ENCODE measurements around the gene ZNF710. TPM values are rescaled to one million over a fixed set of nuclear protein-coding genes. Genes with fewer than 3 reads are reported as not detected.

ZNF710 gene
- total RNA-seq, 2 experiments from 2014 or later, result 22.7 to 24.9 TPM

DNA sequence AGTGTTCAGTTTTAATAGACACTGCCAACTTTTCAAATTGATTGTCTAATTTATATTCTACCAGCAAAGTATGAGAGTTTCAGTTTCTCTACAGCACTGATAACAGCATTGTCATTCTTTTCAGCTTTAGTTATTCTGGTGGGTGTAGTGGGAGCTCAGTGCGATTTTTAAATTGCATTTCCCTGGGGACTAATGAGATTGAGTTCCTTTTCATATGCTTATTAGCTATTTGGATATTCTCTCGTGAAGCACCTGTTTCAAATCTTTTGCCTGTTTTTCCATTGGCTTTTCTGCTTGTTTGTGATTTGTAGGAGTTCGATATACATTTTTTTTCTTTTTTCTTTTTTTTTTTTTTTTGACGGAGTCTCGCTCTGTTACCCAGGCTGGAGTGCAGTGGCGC lies 120.0 kb downstream of the ZNF710 start:
- H3K9me3 Mint-ChIP-seq (ENCODE audit: insufficient read depth), result no peaks in the 10 kb centered on the region
- no peaks in the 10 kb centered on the region for H3K4me1 Mint-ChIP-seq (ENCODE audit: low read depth)
- H3K36me3 Mint-ChIP-seq (ENCODE audit: low read depth), result no peaks in the 10 kb centered on the region
- ATAC-seq (no peak), DNase-seq (no peak)
- ChIA-PET CTCF (no interaction called here), POLR2A (interaction anchor here (0.6 kb wide), 1 partner anchor 18 kb away, joined by 3 read pairs; no protein-coding TSS in a partner anchor)
- H3K27ac Mint-ChIP-seq, result no peak overlapping the region
- peaks cover 10% of the 10 kb centered on the region for H3K27me3 Mint-ChIP-seq (ENCODE audit: low read depth)
- H3K4me3 Mint-ChIP-seq, result no peak overlapping the region

DNA sequence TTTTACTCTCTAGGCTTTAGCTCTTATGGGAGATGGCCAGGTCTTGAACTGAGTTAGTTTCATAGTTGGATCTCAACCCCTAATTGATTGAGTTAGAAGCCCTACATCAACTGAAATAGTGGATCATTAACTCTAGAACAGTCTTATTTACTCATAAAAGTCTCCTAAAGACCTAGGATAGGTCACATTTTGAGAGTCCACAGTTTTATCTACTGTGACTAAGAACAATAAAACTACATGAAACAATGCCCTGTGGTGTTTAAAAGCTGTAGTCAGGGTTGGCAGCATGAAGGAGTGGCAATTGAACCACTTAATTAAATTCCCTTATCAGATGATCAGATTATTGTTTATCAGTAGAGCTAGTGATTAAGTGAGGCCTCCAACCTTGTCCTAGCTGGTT lies 123.4 kb downstream of the ZNF710 start:
- Mint-ChIP-seq H3K36me3 (ENCODE audit: low read depth) (no peaks in the 10 kb centered on the region), H3K27ac (no peak overlapping the region), H3K27me3 (ENCODE audit: low read depth) (peaks cover 9% of the 10 kb centered on the region), H3K4me1 (ENCODE audit: low read depth) (no peaks in the 10 kb centered on the region), H3K4me3 (no peak overlapping the region), H3K9me3 (ENCODE audit: insufficient read depth) (no peaks in the 10 kb centered on the region)
- ChIA-PET POLR2A (no interaction called here), CTCF (interaction anchor here (1.0 to 1.7 kb wide), 2 partner anchors 19 to 54 kb away, joined by 3 to 5 read pairs; no protein-coding TSS in a partner anchor)
- DNase-seq, result no peak
- ATAC-seq, result no peak

DNA sequence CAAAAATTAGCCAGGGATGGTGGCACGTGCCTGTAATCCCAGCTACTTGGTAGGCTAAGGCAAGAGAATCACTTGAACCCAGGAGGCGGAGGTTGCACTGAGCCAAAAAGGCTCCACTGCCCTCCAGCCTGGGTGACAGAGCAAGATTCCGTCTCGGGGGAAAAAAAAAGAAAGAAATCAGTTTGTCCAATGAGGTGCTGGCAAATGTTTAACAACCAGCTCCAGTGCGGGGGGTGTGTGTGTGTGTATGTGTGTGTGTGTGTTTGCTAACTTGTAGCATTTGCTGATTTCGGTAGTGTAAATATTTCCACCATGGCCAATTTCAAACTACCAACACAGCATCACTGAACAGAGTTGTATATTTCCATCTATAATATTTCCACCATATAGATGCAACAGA lies 124.9 kb downstream of the ZNF710 start:
- ChIA-PET CTCF (interaction anchor here (0.6 kb wide), 1 partner anchor 538 kb away, joined by 5 read pairs; no protein-coding TSS in a partner anchor), POLR2A (no interaction called here)
- H3K4me1 Mint-ChIP-seq (ENCODE audit: low read depth), result no peaks in the 10 kb centered on the region
- ATAC-seq (no peak), DNase-seq (no peak)
- no peak overlapping the region for H3K4me3 Mint-ChIP-seq
- no peak overlapping the region for H3K27ac Mint-ChIP-seq
- no peaks in the 10 kb centered on the region for H3K9me3 Mint-ChIP-seq (ENCODE audit: insufficient read depth)
- no peaks in the 10 kb centered on the region for H3K36me3 Mint-ChIP-seq (ENCODE audit: low read depth)
- peaks cover 7% of the 10 kb centered on the region for H3K27me3 Mint-ChIP-seq (ENCODE audit: low read depth)

DNA sequence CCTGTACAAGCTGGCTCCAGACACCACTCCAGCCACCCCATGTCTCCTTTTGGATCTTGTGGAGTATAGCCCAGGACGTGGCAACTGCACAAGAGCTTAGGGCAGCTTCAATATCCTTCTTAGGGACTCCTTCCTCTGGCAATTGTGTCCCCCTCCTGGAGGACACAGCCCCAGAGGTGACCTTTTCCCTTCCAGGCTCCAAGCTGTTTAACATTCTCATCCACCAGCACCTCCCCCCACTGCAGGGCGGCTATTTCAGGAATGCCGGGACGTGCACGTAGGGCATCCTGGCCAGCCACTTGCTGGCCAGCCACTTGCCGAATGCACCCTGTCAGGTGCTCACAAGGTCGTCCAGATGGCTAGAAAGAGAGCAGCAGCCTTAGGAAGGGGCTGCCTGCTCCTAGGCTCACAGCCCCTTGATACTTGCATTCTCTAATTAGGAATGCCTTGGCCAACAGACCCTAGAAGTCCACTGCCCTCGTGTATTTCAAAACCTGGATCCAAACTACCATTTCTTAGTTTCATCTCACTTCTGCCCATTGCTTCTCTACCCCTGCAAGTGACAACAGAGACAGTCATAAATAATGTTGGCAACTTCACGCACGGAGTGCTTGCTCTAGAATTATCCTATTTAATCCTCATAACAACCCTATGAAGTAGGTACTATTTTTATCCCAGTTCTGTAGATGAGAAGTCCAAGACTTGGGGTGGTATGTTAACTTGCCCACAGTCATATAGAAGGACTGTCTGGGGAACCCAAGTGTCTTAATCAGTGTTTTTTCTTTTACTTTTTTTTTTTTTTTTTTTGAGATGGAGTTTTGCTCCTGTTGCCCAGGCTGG lies 125.7 kb downstream of the ZNF710 start:
- CTCF ChIA-PET, result interaction anchor here (0.6 kb wide), 1 partner anchor 538 kb away, joined by 5 read pairs; no protein-coding TSS in a partner anchor
- no peak for DNase-seq
- no peaks in the 10 kb centered on the region for H3K36me3 Mint-ChIP-seq (ENCODE audit: low read depth)
- H3K4me1 Mint-ChIP-seq (ENCODE audit: low read depth), result no peaks in the 10 kb centered on the region
- H3K27ac Mint-ChIP-seq, result no peak overlapping the region
- H3K27me3 Mint-ChIP-seq (ENCODE audit: low read depth), result peaks cover 6% of the 10 kb centered on the region
- H3K4me3 Mint-ChIP-seq, result no peak overlapping the region
- POLR2A ChIA-PET, result no interaction called here
- H3K9me3 Mint-ChIP-seq (ENCODE audit: insufficient read depth), result no peaks in the 10 kb centered on the region
- no peak for ATAC-seq

- no peaks in the 10 kb centered on the region for H3K36me3 Mint-ChIP-seq (ENCODE audit: low read depth)
- H3K27ac Mint-ChIP-seq, result no peak overlapping the region
- peaks cover 20% of the 10 kb centered on the region for H3K27me3 Mint-ChIP-seq (ENCODE audit: low read depth)
- H3K9me3 Mint-ChIP-seq (ENCODE audit: insufficient read depth), result no peaks in the 10 kb centered on the region
- CTCF ChIA-PET, result no interaction called here
- POLR2A ChIA-PET, result no interaction called here
- ATAC-seq, result no peak
- no peak overlapping the region for H3K4me3 Mint-ChIP-seq
- H3K4me1 Mint-ChIP-seq (ENCODE audit: low read depth), result no peaks in the 10 kb centered on the region
- DNase-seq, result no peak
Observed at GRCh38 chr15:90130291-90130690, 129.2 kb downstream of the ZNF710 start.

Small RNAs within 50 kb of the gene (microRNA-seq; reads per million reads assigned to microRNA genes)
- not detected for gene MIR3174

Other genes with a start within 250 kb of the ZNF710 start
- gene MESP2, start 225.0 kb upstream of the ZNF710 start, total RNA-seq, result not detected
- gene ANPEP, start 186.5 kb upstream of the ZNF710 start, total RNA-seq, result under 1 TPM; 0.29 to 0.61 TPM
- gene AP3S2, start 107.3 kb upstream of the ZNF710 start, total RNA-seq, result 10 to 100 TPM; 24.7 to 25.5 TPM
- not detected for gene ARPIN, start 88.4 kb upstream of the ZNF710 start, total RNA-seq
- 100 to 1,000 TPM; 291 to 301 TPM for gene IDH2, start 101.1 kb downstream of the ZNF710 start, total RNA-seq
- gene SEMA4B, start 200.0 kb downstream of the ZNF710 start, total RNA-seq, result 10 to 100 TPM in 1 of 2 experiments, 1 to 10 TPM in 1; 8.6 to 11.2 TPM
- 100 to 1,000 TPM in 1 of 2 experiments, 10 to 100 TPM in 1; 92.4 to 102 TPM for gene CIB1, start 232.6 kb downstream of the ZNF710 start, total RNA-seq
- gene GDPGP1, start 232.9 kb downstream of the ZNF710 start, total RNA-seq, result 10 to 100 TPM; 10.0 to 12.1 TPM
- gene TTLL13, start 248.2 kb downstream of the ZNF710 start, total RNA-seq, result 1 to 10 TPM in 1 of 2 experiments, not detected in 1; 1.3 TPM

All from activated CD8-positive, alpha-beta T cell treated with anti-CD3 and anti-CD28 coated beads, Interleukin-2, amount 10 ng/mL, durations not matched to agents 7 days and 5 days (primary cell).